DOHH2 (cell line): ENCODE data around the gene ARHGAP22.

ENCODE experiments used
- H3F3A ChIP-seq: fragments of 200-600 bp; sonication (generic), shearing (Covaris generic); 2 replicates; pipeline ENCODE4 v1.6.0; 2016; ENCODE audit warnings: antibody characterized with exemption, mild to moderate bottlenecking; ENCODE audit not compliant: control insufficient read depth, insufficient read depth
- H3K27ac ChIP-seq: fragments of 200-600 bp; sonication (generic); 2 replicates; pipeline ENCODE4 v1.5.1; 2014; ENCODE audit warnings: low read depth, mild to moderate bottlenecking, low read length, moderate library complexity
- H3K27me3 ChIP-seq: fragments of 200-600 bp; sonication (generic); 2 replicates; pipeline ENCODE4 v1.6.1; 2014; ENCODE audit warnings: mild to moderate bottlenecking, low read length, mixed read lengths; ENCODE audit not compliant: control insufficient read depth
- H3K36me3 ChIP-seq: fragments of 200-600 bp; sonication (generic); 2 replicates; pipeline ENCODE4 v1.6.1; 2014; ENCODE audit warnings: mild to moderate bottlenecking, low read length, moderate library complexity, mixed read lengths; ENCODE audit not compliant: control insufficient read depth
- H3K4me1 ChIP-seq: fragments of 200-600 bp; sonication (generic); 2 replicates; pipeline ENCODE4 v1.6.1; 2014; ENCODE audit warnings: mild to moderate bottlenecking, low read length, mixed read lengths; ENCODE audit not compliant: control insufficient read depth
- H3K4me2 ChIP-seq: fragments of 200-600 bp; sonication (generic); 2 replicates; pipeline ENCODE4 v1.6.0; 2014; ENCODE audit warnings: mild to moderate bottlenecking, low read length, moderate library complexity
- H3K4me3 ChIP-seq: fragments of 200-600 bp; sonication (generic); 2 replicates; pipeline ENCODE4 v1.5.1; 2014; ENCODE audit warnings: mild to moderate bottlenecking, low read length, mixed read lengths
- H3K79me2 ChIP-seq: fragments of 200-600 bp; sonication (generic); 2 replicates; pipeline ENCODE4 v1.6.1; 2014; ENCODE audit warnings: mild to moderate bottlenecking, low read length, mixed read lengths; ENCODE audit not compliant: control insufficient read depth
- H3K9me2 ChIP-seq: fragments of 200-600 bp; sonication (generic); replicated peaks from 2 replicates; pipeline ENCODE4 v1.6.1; 2014; ENCODE audit warnings: mild to moderate bottlenecking, low read length, mixed read lengths; ENCODE audit not compliant: control insufficient read depth
- H3K9me3 ChIP-seq: fragments of 200-600 bp; sonication (generic); 2 replicates; pipeline ENCODE4 v1.6.1; 2014; ENCODE audit warnings: antibody characterized with exemption, low read length, mixed read lengths; ENCODE audit not compliant: control insufficient read depth, insufficient read depth
- H4K20me1 ChIP-seq: fragments of 200-600 bp; sonication (generic); 2 replicates; pipeline ENCODE4 v1.6.0; 2014; ENCODE audit warnings: low read depth, mild to moderate bottlenecking, antibody characterized with exemption, low read length, moderate library complexity; ENCODE audit not compliant: control insufficient read depth, insufficient read depth
- CTCF ChIP-seq: fragments of 200-600 bp; sonication (generic); IDR thresholded peaks from one replicate; pipeline ENCODE4 v1.5.1; 2014; ENCODE audit warnings: antibody characterized with exemption, mild to moderate bottlenecking, low read depth, low read length; ENCODE audit not compliant: poor library complexity, severe bottlenecking
- EZH2phosphoT487 ChIP-seq: fragments of 200-600 bp; sonication (generic); IDR thresholded peaks from 2 replicates; pipeline ENCODE4 v1.6.1; 2017; ENCODE audit warnings: borderline replicate concordance, mild to moderate bottlenecking, antibody characterized with exemption, low read length, moderate library complexity, mixed read lengths

Gene ARHGAP22

DNA sequence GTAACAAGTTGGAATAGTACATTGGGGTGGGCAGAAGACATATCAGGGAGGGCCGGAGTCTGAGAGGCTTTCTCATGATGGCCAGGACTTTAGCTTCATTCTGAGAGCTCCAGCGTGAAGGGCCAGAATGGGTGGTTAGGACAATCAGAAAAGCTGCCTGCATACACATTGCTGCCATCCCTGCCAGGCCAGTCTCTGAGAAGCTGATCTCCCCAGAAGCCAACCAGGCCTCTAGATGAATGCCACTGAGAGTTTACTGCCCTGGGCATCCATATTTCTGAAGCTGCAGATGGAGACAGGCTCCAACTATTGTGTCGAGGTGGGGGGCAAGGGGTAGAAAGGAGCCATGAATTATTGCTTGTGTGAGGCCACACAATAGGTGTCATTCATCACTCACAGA is 32.0 kb upstream of the ARHGAP22 start:
- H3K27ac ChIP-seq: no peak overlapping the region
- H3K9me2 ChIP-seq: no peaks in the 10 kb centered on the region
- TF ChIP-seq EZH2phosphoT487: no peak
- no peak for TF ChIP-seq CTCF
- peaks cover 10% of the 10 kb centered on the region for H3K4me1 ChIP-seq
- H3K27me3 ChIP-seq: peaks cover 49% of the 10 kb centered on the region
- no peaks in the 10 kb centered on the region for H3K79me2 ChIP-seq
- H3F3A ChIP-seq: no peaks in the 10 kb centered on the region
- no peaks in the 10 kb centered on the region; the same call in 1 of the 2 replicates for H3K9me3 ChIP-seq
- no peak overlapping the region for H3K4me3 ChIP-seq
- H3K36me3 ChIP-seq: no peaks in the 10 kb centered on the region
- no peaks in the 10 kb centered on the region for H4K20me1 ChIP-seq
- H3K4me2 ChIP-seq: no peak overlapping the region

DNA sequence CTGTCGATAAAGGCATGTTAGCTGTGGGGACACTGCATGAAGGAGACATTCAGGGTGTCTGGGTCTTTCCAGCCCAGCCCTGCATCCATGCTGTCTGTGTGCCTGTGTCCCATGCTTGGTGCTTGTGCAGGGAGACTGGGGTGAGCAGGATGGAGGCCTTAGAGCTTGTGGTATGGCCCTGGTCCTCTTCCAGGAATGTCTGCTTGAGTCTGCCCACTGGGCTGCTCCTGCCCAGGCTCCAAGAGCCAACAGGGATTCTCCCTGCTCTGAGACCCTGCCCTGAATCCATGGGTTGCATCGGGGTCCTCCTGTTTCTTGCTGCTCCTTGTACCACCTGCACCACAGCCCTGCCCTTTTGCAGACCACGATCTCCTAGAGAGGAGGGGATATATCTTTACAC is 31.4 kb upstream of the ARHGAP22 start:
- H3F3A ChIP-seq: no peaks in the 10 kb centered on the region
- TF ChIP-seq CTCF: no peak
- no peak for TF ChIP-seq EZH2phosphoT487
- no peak overlapping the region for H3K4me3 ChIP-seq
- no peak overlapping the region for H3K4me2 ChIP-seq
- no peaks in the 10 kb centered on the region for H3K79me2 ChIP-seq
- no peaks in the 10 kb centered on the region for H4K20me1 ChIP-seq
- no peaks in the 10 kb centered on the region for H3K9me2 ChIP-seq
- no peaks in the 10 kb centered on the region for H3K36me3 ChIP-seq
- peaks cover 49% of the 10 kb centered on the region for H3K27me3 ChIP-seq
- H3K9me3 ChIP-seq: no peaks in the 10 kb centered on the region; the same call in 1 of the 2 replicates
- no peak overlapping the region for H3K27ac ChIP-seq
- peaks cover 10% of the 10 kb centered on the region for H3K4me1 ChIP-seq

- no peaks in the 10 kb centered on the region for H3K9me2 ChIP-seq
- H3K79me2 ChIP-seq: no peaks in the 10 kb centered on the region
- no peaks in the 10 kb centered on the region for H4K20me1 ChIP-seq
- no peaks in the 10 kb centered on the region for H3F3A ChIP-seq
- H3K27ac ChIP-seq: no peak overlapping the region
- H3K4me1 ChIP-seq: peaks cover 10% of the 10 kb centered on the region
- H3K36me3 ChIP-seq: no peaks in the 10 kb centered on the region
- no peaks in the 10 kb centered on the region; the same call in 1 of the 2 replicates for H3K9me3 ChIP-seq
- H3K4me2 ChIP-seq: no peak overlapping the region
- no peak overlapping the region for H3K4me3 ChIP-seq
- peaks cover 49% of the 10 kb centered on the region for H3K27me3 ChIP-seq
- TF ChIP-seq CTCF (no peak), EZH2phosphoT487 (no peak)
Observed at GRCh38 chr10:48634984-48635557, 30.2 kb upstream of the ARHGAP22 start.
